Measurements from ENCODE around the gene NPY2R.

Gene NPY2R

DNA sequence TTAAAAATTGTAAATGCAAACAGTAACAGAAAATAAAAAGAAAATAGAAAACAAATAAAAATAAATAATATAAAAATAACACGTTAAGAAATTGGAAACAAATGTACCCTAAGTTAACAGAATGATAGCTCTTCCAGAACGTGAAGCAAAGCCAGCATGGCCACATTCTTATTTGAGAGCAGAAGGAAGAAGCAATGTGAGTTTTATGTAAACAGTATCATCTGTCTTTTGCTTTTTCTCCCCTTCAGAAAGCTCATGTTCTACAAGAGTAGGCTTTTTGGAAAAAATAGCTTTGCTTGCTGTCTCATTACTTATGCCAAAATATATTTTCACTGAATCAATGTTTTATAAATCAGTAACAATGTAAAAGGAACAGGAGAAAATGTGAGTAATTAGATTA is 18.7 kb downstream of the NPY2R start:
- no peak for DNase-seq (ENCODE audit: low read depth in 1 of 2, low spot score in 1 of 2)
- in situ Hi-C loops (cut with HindIII; ENCODE audit: low pct_unique_long_range_greater_than_20kb, low sequenced_read_pairs): no loop called here
- no peak for TF ChIP-seq JUND (IDR thresholded peaks at IDR 0.05; ENCODE audit: low read depth)

DNA sequence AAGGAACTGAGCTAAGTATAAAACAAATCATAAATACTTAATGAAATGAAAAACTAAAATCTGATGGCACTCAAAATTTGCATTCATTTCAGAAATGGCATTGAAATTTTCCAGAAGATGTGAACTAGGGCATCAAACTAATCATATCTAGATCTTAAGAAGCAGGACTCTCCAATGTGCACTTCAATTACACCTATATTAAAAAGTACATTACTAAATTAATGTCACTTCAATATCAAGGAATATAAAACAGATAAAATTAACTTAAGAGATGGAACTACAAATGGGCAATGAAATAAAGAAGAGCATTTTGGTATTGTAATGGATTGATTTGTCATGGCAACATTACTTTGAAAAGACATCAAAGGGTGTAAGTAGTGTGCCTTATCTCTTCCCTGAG is 20.3 kb downstream of the NPY2R start:
- in situ Hi-C loops (cut with HindIII; ENCODE audit: low pct_unique_long_range_greater_than_20kb, low sequenced_read_pairs): no loop called here
- DNase-seq (ENCODE audit: low read depth in 1 of 2, low spot score in 1 of 2): no peak
- no peak for TF ChIP-seq JUND (IDR thresholded peaks at IDR 0.05; ENCODE audit: low read depth)

GRCh38 chr4:155232432-155232831 is 24.0 kb downstream of the NPY2R start:
- no peak for DNase-seq (ENCODE audit: low read depth in 1 of 2, low spot score in 1 of 2)
- in situ Hi-C loops (cut with HindIII; ENCODE audit: low pct_unique_long_range_greater_than_20kb, low sequenced_read_pairs): no loop called here
- TF ChIP-seq JUND (IDR thresholded peaks at IDR 0.05; ENCODE audit: low read depth): no peak

DNA sequence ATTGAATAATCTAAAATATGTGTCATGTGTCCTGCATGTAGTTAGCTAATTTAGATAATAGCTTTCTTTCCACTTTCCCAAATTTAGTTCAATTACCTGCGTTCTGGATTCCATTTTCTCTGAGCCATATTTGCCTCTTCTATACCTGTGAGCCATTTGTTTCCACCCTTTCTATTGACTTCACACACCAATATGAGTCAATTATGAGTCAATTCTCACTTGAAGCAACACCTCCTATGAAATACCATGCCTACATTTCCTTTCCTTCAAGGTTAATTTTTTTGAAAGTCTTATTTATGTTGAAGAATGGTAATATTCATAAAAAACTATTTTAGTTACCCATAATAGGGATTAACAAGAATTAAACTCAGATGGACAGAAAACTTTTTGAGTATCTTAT is 25.8 kb downstream of the NPY2R start:
- DNase-seq (ENCODE audit: low read depth in 1 of 2, low spot score in 1 of 2): no peak
- no peak for TF ChIP-seq JUND (IDR thresholded peaks at IDR 0.05; ENCODE audit: low read depth)
- in situ Hi-C loops (cut with HindIII; ENCODE audit: low pct_unique_long_range_greater_than_20kb, low sequenced_read_pairs): no loop called here

DNA sequence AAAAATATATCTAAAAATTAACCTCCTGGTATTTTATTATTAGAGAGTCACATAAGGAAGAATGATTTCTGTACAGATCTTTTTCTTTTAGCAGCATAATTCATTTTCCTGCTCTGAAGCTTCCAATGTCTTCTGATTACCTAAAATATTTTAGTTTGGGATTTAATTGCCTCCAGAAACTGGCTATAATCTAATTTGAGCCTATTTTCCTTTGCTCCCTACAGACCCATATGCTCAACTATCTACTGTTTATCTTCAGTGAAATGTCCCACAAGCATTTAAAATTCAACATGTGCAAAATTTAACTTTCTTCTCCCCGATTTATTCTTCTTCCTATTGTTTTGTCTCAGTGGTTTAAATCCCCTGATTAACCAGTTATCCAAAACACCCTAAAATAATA is 29.1 kb downstream of the NPY2R start:
- TF ChIP-seq JUND (IDR thresholded peaks at IDR 0.05; ENCODE audit: low read depth): no peak
- in situ Hi-C loops (cut with HindIII; ENCODE audit: low pct_unique_long_range_greater_than_20kb, low sequenced_read_pairs): no loop called here
- DNase-seq (ENCODE audit: low read depth in 1 of 2, low spot score in 1 of 2): no peak

GRCh38 chr4:155241225-155241624 is 32.8 kb downstream of the NPY2R start:
- no peak for DNase-seq (ENCODE audit: low read depth in 1 of 2, low spot score in 1 of 2)
- no peak for TF ChIP-seq JUND (IDR thresholded peaks at IDR 0.05; ENCODE audit: low read depth)
- in situ Hi-C loops (cut with HindIII; ENCODE audit: low pct_unique_long_range_greater_than_20kb, low sequenced_read_pairs): no loop called here

DNA sequence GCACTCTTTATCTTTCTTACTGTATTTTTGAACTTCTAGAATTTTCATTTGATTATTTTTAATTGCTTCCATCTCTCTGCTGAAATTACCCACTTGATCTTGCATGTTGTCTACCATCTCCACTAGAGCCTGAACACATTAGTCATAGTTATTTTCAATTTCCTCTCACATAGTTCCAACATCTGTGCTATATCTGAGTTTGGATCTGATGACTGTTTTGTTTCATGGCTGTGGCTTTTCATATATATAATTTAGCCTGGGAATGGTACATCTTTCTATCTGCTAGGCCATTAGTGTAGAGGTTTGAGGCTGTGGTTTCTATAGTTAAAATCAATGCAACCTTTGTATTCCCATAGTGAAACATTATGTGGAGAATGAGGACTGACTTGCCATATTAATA is 33.2 kb downstream of the NPY2R start:
- DNase-seq (ENCODE audit: low read depth in 1 of 2, low spot score in 1 of 2): no peak
- in situ Hi-C loops (cut with HindIII; ENCODE audit: low pct_unique_long_range_greater_than_20kb, low sequenced_read_pairs): no loop called here
- TF ChIP-seq JUND (IDR thresholded peaks at IDR 0.05; ENCODE audit: low read depth): no peak

DNA sequence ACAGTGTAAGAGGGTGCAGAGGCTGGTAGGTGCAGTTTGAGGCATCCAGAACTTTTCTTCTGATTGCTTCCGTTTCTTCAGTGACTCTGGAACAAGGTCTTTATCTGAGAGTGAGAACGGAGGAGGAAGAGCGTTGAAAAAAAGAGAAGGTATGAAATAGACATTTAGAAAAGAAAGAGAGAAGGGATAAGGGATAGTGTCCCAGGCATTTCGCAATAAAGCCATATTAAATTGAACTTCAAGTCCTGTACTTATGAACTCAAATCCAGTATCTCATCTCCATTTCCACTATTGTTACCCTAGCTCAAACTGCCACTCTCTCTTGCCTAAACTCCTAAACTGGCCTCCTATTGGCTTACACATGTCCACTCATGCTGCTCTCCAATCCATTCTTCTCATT is 36.7 kb downstream of the NPY2R start:
- in situ Hi-C loops (cut with HindIII; ENCODE audit: low pct_unique_long_range_greater_than_20kb, low sequenced_read_pairs): no loop called here
- no peak for DNase-seq (ENCODE audit: low read depth in 1 of 2, low spot score in 1 of 2)
- no peak for TF ChIP-seq JUND (IDR thresholded peaks at IDR 0.05; ENCODE audit: low read depth)

GRCh38 chr4:155248002-155248896 is 39.8 kb downstream of the NPY2R start:
- no peak for TF ChIP-seq JUND (IDR thresholded peaks at IDR 0.05; ENCODE audit: low read depth)
- in situ Hi-C loops (cut with HindIII; ENCODE audit: low pct_unique_long_range_greater_than_20kb, low sequenced_read_pairs): no loop called here
- no peak for DNase-seq (ENCODE audit: low read depth in 1 of 2, low spot score in 1 of 2)

DNA sequence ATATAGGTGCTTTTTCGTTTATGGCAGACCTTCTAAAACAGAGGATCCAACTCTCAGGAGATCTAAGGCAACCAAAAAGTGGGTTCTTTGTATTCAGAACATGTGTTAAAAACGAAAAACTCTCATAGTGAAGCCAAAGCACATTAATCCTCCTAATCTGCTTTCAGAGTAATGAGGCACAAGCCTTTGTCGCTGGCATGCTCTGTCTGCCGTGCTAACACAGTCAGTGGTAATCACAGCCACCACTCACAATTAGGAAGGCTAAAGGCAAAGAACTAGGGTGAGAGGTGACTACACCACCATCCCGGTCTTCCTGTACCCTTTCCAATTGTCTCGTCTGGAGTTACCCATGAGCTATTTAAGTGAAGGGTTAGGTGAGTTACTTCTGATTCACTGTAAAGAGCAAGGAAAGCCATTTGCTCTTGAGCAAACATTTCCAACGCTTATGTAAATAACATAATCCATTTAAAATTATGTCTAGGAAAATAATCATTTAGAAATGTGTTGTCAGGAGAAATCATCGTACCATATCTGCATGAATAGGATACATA is 40.7 kb downstream of the NPY2R start:
- no peak for DNase-seq (ENCODE audit: low read depth in 1 of 2, low spot score in 1 of 2)

GRCh38 chr4:155252327-155252726 is 43.9 kb downstream of the NPY2R start:
- TF ChIP-seq JUND (IDR thresholded peaks at IDR 0.05; ENCODE audit: low read depth): no peak
- no peak for DNase-seq (ENCODE audit: low read depth in 1 of 2, low spot score in 1 of 2)
- in situ Hi-C loops (cut with HindIII; ENCODE audit: low pct_unique_long_range_greater_than_20kb, low sequenced_read_pairs): no loop called here

More for the DNA sequence above, 40.7 kb downstream of the NPY2R start:
- TF ChIP-seq JUND (IDR thresholded peaks at IDR 0.05; ENCODE audit: low read depth): no peak
- in situ Hi-C loops (cut with HindIII; ENCODE audit: low pct_unique_long_range_greater_than_20kb, low sequenced_read_pairs): no loop called here

DNA sequence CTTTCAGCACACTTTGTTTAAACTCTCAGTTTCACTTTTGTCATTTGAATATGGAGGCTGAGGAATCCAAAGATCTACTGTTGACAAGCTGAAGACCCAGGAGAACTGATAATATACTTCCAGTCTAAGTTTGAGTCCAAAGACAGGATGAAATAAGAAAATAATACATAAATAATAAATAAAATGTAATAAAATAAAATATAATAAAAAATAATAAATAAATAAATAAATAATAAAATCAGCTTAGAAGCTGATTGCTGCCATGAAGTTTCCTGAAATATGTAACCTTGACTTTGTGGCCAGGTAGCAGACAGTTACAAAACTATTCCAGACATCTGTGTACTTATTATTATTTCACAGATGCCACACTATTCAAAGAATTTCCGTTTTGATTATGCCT is 55.0 kb downstream of the NPY2R start:
- DNase-seq (ENCODE audit: low read depth in 1 of 2, low spot score in 1 of 2): no peak
- no peak for TF ChIP-seq JUND (IDR thresholded peaks at IDR 0.05; ENCODE audit: low read depth)
- in situ Hi-C loops (cut with HindIII; ENCODE audit: low pct_unique_long_range_greater_than_20kb, low sequenced_read_pairs): no loop called here

DNA sequence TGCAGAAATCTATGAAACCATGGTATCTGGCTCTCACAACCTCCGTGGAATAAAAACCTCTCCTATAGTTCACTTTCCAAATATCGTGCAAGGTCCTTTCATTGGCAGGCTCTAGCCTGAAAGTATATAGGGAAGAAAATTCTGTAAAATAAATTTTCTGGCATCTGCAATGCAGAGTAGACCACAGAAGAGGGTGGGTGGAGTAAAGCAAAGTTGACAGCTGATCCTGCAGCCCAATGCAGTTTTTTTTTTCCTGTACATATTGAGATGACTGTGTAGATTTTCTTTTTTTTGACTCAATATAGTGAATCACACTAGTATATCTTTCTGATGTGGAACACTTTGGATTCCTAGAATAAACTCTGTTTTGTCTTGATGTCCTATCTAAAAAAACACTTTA is 56.7 kb downstream of the NPY2R start:
- TF ChIP-seq JUND (IDR thresholded peaks at IDR 0.05; ENCODE audit: low read depth): no peak
- no peak for DNase-seq (ENCODE audit: low read depth in 1 of 2, low spot score in 1 of 2)
- in situ Hi-C loops (cut with HindIII; ENCODE audit: low pct_unique_long_range_greater_than_20kb, low sequenced_read_pairs): no loop called here

Measured in T47D (cell line).